ENCODE data around the gene CLIC4.
"Not testable (repeated sequence)": the region's sequence is repeated elsewhere in the genome, so short reads cannot be mapped to it uniquely, and the experiment has no call there.

The CLIC4 gene

GRCh38 chr1:24745711-24746413 lies 615 bp downstream of the CLIC4 start:
- DNase-seq (ENCODE audit: low read depth) = peak; percentile 71

GRCh38 chr1:24748191-24749121 lies 3.2 kb downstream of the CLIC4 start:
- DNase-seq (ENCODE audit: low read depth) = no peak

- no peak for DNase-seq (ENCODE audit: low read depth)
Measured at GRCh38 chr1:24749252-24749651, 4.0 kb downstream of the CLIC4 start.

- DNase-seq (ENCODE audit: low read depth) = no peak
Measured at GRCh38 chr1:24749886-24750285, 4.6 kb downstream of the CLIC4 start.

GRCh38 chr1:24751833-24752232 lies 6.6 kb downstream of the CLIC4 start:
- no peak for DNase-seq (ENCODE audit: low read depth)

- peak; percentile 49 for DNase-seq (ENCODE audit: low read depth)
Measured at GRCh38 chr1:24752305-24752704, 7.1 kb downstream of the CLIC4 start.

GRCh38 chr1:24754229-24754628 lies 9.0 kb downstream of the CLIC4 start:
- peak; percentile 76 for DNase-seq (ENCODE audit: low read depth)

- not testable (repeated sequence) for DNase-seq (ENCODE audit: low read depth)
Measured at GRCh38 chr1:24755323-24755722, 10.1 kb downstream of the CLIC4 start.

GRCh38 chr1:24756395-24756794 lies 11.1 kb downstream of the CLIC4 start:
- no peak for DNase-seq (ENCODE audit: low read depth)

GRCh38 chr1:24759492-24759891 lies 14.2 kb downstream of the CLIC4 start:
- DNase-seq (ENCODE audit: low read depth) = no peak

GRCh38 chr1:24761582-24761981 lies 16.3 kb downstream of the CLIC4 start:
- no peak for DNase-seq (ENCODE audit: low read depth)

GRCh38 chr1:24762133-24762676 lies 17.0 kb downstream of the CLIC4 start:
- DNase-seq (ENCODE audit: low read depth) = peak; percentile 72

- no peak for DNase-seq (ENCODE audit: low read depth)
Measured at GRCh38 chr1:24763671-24764070, 18.4 kb downstream of the CLIC4 start.

GRCh38 chr1:24764439-24764838 lies 19.2 kb downstream of the CLIC4 start:
- DNase-seq (ENCODE audit: low read depth) = no peak

- no peak for DNase-seq (ENCODE audit: low read depth)
Measured at GRCh38 chr1:24764848-24765247, 19.6 kb downstream of the CLIC4 start.

- DNase-seq (ENCODE audit: low read depth) = peak; percentile 52
Measured at GRCh38 chr1:24765308-24765988, 20.2 kb downstream of the CLIC4 start.

- DNase-seq (ENCODE audit: low read depth) = no peak
Measured at GRCh38 chr1:24767351-24767750, 22.1 kb downstream of the CLIC4 start.

GRCh38 chr1:24768873-24769605 lies 23.8 kb downstream of the CLIC4 start:
- DNase-seq (ENCODE audit: low read depth) = no peak

- DNase-seq (ENCODE audit: low read depth) = peak; percentile 91
Measured at GRCh38 chr1:24769656-24770651, 24.7 kb downstream of the CLIC4 start.

GRCh38 chr1:24770881-24771280 lies 25.6 kb downstream of the CLIC4 start:
- no peak for DNase-seq (ENCODE audit: low read depth)
